SKM-1 (cell line): ENCODE measurements around the gene ELOA.
"Not testable (repeated sequence)": the region's sequence is repeated elsewhere in the genome, so short reads cannot be mapped to it uniquely, and the experiment has no call there.

Source experiments
- DNase-seq: peaks from one replicate; lab custom pipeline; 2025; ENCODE audit not compliant: unreplicated experiment; lab: John Stamatoyannopoulos, UW

The ELOA gene

GRCh38 chr1:23743287-23744152 is at the start of gene ELOA:
TSS of gene ELOA (plus strand) at chr1:23743471. CDS start at chr1:23743504, 33 bp downstream.
- peak; percentile 23 for DNase-seq

GRCh38 chr1:23693599-23693998 is 49.7 kb upstream of the ELOA start:
- no peak for DNase-seq

- no peak for DNase-seq
Measured at GRCh38 chr1:23694371-23694770, 48.9 kb upstream of the ELOA start.

GRCh38 chr1:23695667-23696066 is 47.6 kb upstream of the ELOA start:
- DNase-seq: no peak

- no peak for DNase-seq
Measured at GRCh38 chr1:23696335-23696989, 46.8 kb upstream of the ELOA start.

GRCh38 chr1:23698466-23698865 is 44.8 kb upstream of the ELOA start:
- no peak for DNase-seq

- no peak for DNase-seq
Measured at GRCh38 chr1:23699280-23700179, 43.7 kb upstream of the ELOA start.

- DNase-seq: no peak
Measured at GRCh38 chr1:23701310-23701709, 42.0 kb upstream of the ELOA start.

- DNase-seq: no peak
Measured at GRCh38 chr1:23701996-23702395, 41.3 kb upstream of the ELOA start.

- no peak for DNase-seq
Measured at GRCh38 chr1:23704834-23705495, 38.3 kb upstream of the ELOA start.

GRCh38 chr1:23709229-23709628 is 34.0 kb upstream of the ELOA start:
- DNase-seq: no peak

GRCh38 chr1:23718482-23718881 is 24.8 kb upstream of the ELOA start:
- DNase-seq: no peak

GRCh38 chr1:23719162-23719820 is 24.0 kb upstream of the ELOA start:
- DNase-seq: no peak

- DNase-seq: no peak
Measured at GRCh38 chr1:23720256-23720995, 22.8 kb upstream of the ELOA start.

GRCh38 chr1:23722652-23723051 is 20.6 kb upstream of the ELOA start:
- no peak for DNase-seq

GRCh38 chr1:23726686-23727085 is 16.6 kb upstream of the ELOA start:
- DNase-seq: no peak

GRCh38 chr1:23727362-23727811 is 15.9 kb upstream of the ELOA start:
- peak; percentile 54 for DNase-seq

GRCh38 chr1:23732363-23733224 is 10.7 kb upstream of the ELOA start:
- DNase-seq: no peak

GRCh38 chr1:23733281-23733680 is 10.0 kb upstream of the ELOA start:
- not testable (repeated sequence) for DNase-seq
